ENCODE results near the gene TM4SF1.

GRCh38 chr3:149386299-149386606, 8.8 kb upstream of the TM4SF1 start:
- TF ChIP-seq EZH2phosphoT487 (IDR thresholded peaks at IDR 0.05; ENCODE audit: borderline replicate concordance, low read depth), result no peak
- no peak for TF ChIP-seq CTCF (IDR thresholded peaks at IDR 0.05)
- no peak for TF ChIP-seq EP300 (IDR thresholded peaks at IDR 0.05; ENCODE audit: borderline replicate concordance in 1 of 2, low read depth in 1 of 2, low read length in 1 of 2)
- no peak for TF ChIP-seq NRF1 (IDR thresholded peaks at IDR 0.05; ENCODE audit: low read depth, low read length)
